Measurements from ENCODE around the gene TCP11.

Gene TCP11

GRCh38 chr6:35071347-35071994 is 69.7 kb downstream of the TCP11 start:
- no peak for TF ChIP-seq CTCF (IDR thresholded peaks at IDR 0.05; ENCODE audit: insufficient read depth, missing control alignments)
- FAIRE-seq (no peak), DNase-seq (ENCODE audit: insufficient read length, low spot score) (no peak)

- no peak for DNase-seq (ENCODE audit: insufficient read length, low spot score)
- no peak for FAIRE-seq
- TF ChIP-seq CTCF (IDR thresholded peaks at IDR 0.05; ENCODE audit: insufficient read depth, missing control alignments), result no peak
Measured at GRCh38 chr6:35070111-35070510, 71.0 kb downstream of the TCP11 start.

GRCh38 chr6:35069262-35069661 is 71.9 kb downstream of the TCP11 start:
- FAIRE-seq (no peak), DNase-seq (ENCODE audit: insufficient read length, low spot score) (no peak)
- no peak for TF ChIP-seq CTCF (IDR thresholded peaks at IDR 0.05; ENCODE audit: insufficient read depth, missing control alignments)

GRCh38 chr6:35068644-35069043 is 72.5 kb downstream of the TCP11 start:
- no peak for TF ChIP-seq CTCF (IDR thresholded peaks at IDR 0.05; ENCODE audit: insufficient read depth, missing control alignments)
- FAIRE-seq, result no peak
- DNase-seq (ENCODE audit: insufficient read length, low spot score), result no peak

- no peak for TF ChIP-seq CTCF (IDR thresholded peaks at IDR 0.05; ENCODE audit: insufficient read depth, missing control alignments)
- DNase-seq (ENCODE audit: insufficient read length, low spot score) (no peak), FAIRE-seq (no peak)
Measured at GRCh38 chr6:35068206-35068605, 72.9 kb downstream of the TCP11 start.

Measured in D721Med (cell line).